SK-N-SH (cell line): ENCODE measurements around the gene AGMO.

ENCODE experiments used
- ELF1 ChIP-seq: IDR thresholded peaks from 2 replicates; pipeline ENCODE4 v1.4.0; 2012
- EZH2phosphoT487 ChIP-seq: fragments of 200-600 bp; sonication (generic); IDR thresholded peaks from 2 replicates; pipeline ENCODE4 v1.6.1; 2017; ENCODE audit warnings: low read depth, mixed run types, mild to moderate bottlenecking, antibody characterized with exemption, moderate library complexity, borderline replicate concordance
- GABPA ChIP-seq: IDR thresholded peaks from 2 replicates; pipeline ENCODE4 v1.4.0; 2012; ENCODE audit warnings: low read depth, mild to moderate bottlenecking
- RAD21 ChIP-seq: IDR thresholded peaks from 2 replicates; pipeline ENCODE4 v1.6.1; 2012; ENCODE audit warnings: mild to moderate bottlenecking, low read length
- RXRA ChIP-seq: IDR thresholded peaks from 2 replicates; pipeline ENCODE4 v1.4.0; 2012; ENCODE audit warnings: low read depth, mild to moderate bottlenecking, borderline replicate concordance
- SMC3 ChIP-seq: IDR thresholded peaks from 2 replicates; pipeline ENCODE4 v1.6.1; 2012; ENCODE audit warnings: low read depth, low read length, improper control_type of control experiment
- TAF1 ChIP-seq: IDR thresholded peaks from 2 replicates; pipeline ENCODE4 v1.6.1; 2012; ENCODE audit warnings: low read depth, mild to moderate bottlenecking, low read length, moderate library complexity, borderline replicate concordance
- TF ChIP-seq, protein P1 (sequence below): fragments of 200-600 bp; sonication (generic); IDR thresholded peaks from 2 replicates; pipeline ENCODE4 v1.6.1; 2017; ENCODE audit warnings: antibody characterized with exemption, mild to moderate bottlenecking, moderate library complexity
- TF ChIP-seq, protein P2 (sequence below): fragments of 150-350 bp; IDR thresholded peaks from 2 replicates; pipeline ENCODE4 v1.6.1; 2016; ENCODE audit warnings: mild to moderate bottlenecking, low read depth, low read length
- TF ChIP-seq, protein P3 (sequence below): IDR thresholded peaks from 2 replicates; pipeline ENCODE4 v1.4.0; 2012; ENCODE audit warnings: low read depth
- TF ChIP-seq, protein P4 (sequence below): IDR thresholded peaks from 2 replicates; pipeline ENCODE4 v1.4.0; 2012; ENCODE audit warnings: low read depth, borderline replicate concordance
- TF ChIP-seq, protein P5 (sequence below): IDR thresholded peaks from 2 replicates; pipeline ENCODE4 v1.6.1; 2012; ENCODE audit warnings: mild to moderate bottlenecking, low read depth, low read length, moderate library complexity

DNA sequence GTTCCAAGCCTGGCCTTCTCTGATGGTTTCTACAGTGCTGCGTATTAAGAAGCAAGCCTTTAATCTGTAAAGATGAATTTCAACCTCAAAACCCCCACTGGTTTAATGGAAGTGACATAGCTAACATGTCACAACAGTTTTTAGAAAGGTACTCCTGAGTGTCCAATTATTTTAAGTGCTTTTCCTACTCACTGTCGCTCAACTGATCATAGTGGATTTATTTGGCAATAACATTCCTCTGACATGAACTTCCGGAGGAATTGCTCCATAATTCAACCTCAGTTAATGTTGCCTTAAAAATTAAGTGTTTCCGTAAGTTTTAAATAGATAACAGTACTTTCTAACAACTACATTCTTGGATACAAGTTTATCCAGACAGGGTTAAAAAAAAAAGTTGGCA is 57.5 kb downstream of the AGMO start:
- TF ChIP-seq RAD21 (no peak), TAF1 (no peak), ELF1 (no peak), SMC3 (no peak), GABPA (no peak), RXRA (no peak), EZH2phosphoT487 (no peak)
- TF ChIP-seq, protein P1, sequence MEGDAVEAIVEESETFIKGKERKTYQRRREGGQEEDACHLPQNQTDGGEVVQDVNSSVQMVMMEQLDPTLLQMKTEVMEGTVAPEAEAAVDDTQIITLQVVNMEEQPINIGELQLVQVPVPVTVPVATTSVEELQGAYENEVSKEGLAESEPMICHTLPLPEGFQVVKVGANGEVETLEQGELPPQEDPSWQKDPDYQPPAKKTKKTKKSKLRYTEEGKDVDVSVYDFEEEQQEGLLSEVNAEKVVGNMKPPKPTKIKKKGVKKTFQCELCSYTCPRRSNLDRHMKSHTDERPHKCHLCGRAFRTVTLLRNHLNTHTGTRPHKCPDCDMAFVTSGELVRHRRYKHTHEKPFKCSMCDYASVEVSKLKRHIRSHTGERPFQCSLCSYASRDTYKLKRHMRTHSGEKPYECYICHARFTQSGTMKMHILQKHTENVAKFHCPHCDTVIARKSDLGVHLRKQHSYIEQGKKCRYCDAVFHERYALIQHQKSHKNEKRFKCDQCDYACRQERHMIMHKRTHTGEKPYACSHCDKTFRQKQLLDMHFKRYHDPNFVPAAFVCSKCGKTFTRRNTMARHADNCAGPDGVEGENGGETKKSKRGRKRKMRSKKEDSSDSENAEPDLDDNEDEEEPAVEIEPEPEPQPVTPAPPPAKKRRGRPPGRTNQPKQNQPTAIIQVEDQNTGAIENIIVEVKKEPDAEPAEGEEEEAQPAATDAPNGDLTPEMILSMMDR: no peak
- TF ChIP-seq, protein P2, sequence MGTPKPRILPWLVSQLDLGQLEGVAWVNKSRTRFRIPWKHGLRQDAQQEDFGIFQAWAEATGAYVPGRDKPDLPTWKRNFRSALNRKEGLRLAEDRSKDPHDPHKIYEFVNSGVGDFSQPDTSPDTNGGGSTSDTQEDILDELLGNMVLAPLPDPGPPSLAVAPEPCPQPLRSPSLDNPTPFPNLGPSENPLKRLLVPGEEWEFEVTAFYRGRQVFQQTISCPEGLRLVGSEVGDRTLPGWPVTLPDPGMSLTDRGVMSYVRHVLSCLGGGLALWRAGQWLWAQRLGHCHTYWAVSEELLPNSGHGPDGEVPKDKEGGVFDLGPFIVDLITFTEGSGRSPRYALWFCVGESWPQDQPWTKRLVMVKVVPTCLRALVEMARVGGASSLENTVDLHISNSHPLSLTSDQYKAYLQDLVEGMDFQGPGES: no peak
- TF ChIP-seq, protein P3, sequence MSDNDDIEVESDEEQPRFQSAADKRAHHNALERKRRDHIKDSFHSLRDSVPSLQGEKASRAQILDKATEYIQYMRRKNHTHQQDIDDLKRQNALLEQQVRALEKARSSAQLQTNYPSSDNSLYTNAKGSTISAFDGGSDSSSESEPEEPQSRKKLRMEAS: no peak
- TF ChIP-seq, protein P4, sequence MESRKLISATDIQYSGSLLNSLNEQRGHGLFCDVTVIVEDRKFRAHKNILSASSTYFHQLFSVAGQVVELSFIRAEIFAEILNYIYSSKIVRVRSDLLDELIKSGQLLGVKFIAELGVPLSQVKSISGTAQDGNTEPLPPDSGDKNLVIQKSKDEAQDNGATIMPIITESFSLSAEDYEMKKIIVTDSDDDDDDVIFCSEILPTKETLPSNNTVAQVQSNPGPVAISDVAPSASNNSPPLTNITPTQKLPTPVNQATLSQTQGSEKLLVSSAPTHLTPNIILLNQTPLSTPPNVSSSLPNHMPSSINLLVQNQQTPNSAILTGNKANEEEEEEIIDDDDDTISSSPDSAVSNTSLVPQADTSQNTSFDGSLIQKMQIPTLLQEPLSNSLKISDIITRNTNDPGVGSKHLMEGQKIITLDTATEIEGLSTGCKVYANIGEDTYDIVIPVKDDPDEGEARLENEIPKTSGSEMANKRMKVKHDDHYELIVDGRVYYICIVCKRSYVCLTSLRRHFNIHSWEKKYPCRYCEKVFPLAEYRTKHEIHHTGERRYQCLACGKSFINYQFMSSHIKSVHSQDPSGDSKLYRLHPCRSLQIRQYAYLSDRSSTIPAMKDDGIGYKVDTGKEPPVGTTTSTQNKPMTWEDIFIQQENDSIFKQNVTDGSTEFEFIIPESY: no peak
- TF ChIP-seq, protein P5, sequence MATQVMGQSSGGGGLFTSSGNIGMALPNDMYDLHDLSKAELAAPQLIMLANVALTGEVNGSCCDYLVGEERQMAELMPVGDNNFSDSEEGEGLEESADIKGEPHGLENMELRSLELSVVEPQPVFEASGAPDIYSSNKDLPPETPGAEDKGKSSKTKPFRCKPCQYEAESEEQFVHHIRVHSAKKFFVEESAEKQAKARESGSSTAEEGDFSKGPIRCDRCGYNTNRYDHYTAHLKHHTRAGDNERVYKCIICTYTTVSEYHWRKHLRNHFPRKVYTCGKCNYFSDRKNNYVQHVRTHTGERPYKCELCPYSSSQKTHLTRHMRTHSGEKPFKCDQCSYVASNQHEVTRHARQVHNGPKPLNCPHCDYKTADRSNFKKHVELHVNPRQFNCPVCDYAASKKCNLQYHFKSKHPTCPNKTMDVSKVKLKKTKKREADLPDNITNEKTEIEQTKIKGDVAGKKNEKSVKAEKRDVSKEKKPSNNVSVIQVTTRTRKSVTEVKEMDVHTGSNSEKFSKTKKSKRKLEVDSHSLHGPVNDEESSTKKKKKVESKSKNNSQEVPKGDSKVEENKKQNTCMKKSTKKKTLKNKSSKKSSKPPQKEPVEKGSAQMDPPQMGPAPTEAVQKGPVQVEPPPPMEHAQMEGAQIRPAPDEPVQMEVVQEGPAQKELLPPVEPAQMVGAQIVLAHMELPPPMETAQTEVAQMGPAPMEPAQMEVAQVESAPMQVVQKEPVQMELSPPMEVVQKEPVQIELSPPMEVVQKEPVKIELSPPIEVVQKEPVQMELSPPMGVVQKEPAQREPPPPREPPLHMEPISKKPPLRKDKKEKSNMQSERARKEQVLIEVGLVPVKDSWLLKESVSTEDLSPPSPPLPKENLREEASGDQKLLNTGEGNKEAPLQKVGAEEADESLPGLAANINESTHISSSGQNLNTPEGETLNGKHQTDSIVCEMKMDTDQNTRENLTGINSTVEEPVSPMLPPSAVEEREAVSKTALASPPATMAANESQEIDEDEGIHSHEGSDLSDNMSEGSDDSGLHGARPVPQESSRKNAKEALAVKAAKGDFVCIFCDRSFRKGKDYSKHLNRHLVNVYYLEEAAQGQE: no peak
